H1 (cell line): ENCODE measurements around the gene OR10H1. TPM values are rescaled to one million over a fixed set of nuclear protein-coding genes. Genes with fewer than 3 reads are reported as not detected.

Experiments used
- CTCF ChIA-PET: fragments of 300-600 bp; sonication (Branson Sonifier 250); formaldehyde crosslinking; loops from one replicate; lab custom pipeline; 2021; ENCODE audit not compliant: partially characterized antibody; lab: Charles Lee
- POLR2A ChIA-PET: fragments of 300-600 bp; sonication (Branson Sonifier 250); formaldehyde crosslinking; loops from one replicate; lab custom pipeline; 2021; ENCODE audit warnings: inconsistent platforms; ENCODE audit not compliant: partially characterized antibody; lab: Charles Lee
- DNase-seq, 2 experiments: peaks; one replicate each; pipeline versions ENCODE4 v3.0.0 to v3.0.0-alpha.2; 2010 to 2022; ENCODE audit warnings: low spot score in 2 of 2, low read depth in 1 of 2, mixed read lengths in 1 of 2
- FAIRE-seq: peaks from 2 replicates; lab custom pipeline; 2011; peaks lifted over from hg19 to GRCh38; lab: Jason Lieb, UNC
- H2AFZ ChIP-seq: 2 replicates; pipeline ENCODE4 v1.8.1; 2012; ENCODE audit warnings: low read length, inconsistent platforms
- H2AK5ac ChIP-seq: 2 replicates; pipeline ENCODE4 v1.6.1; 2013; ENCODE audit warnings: low read depth, low read length
- H2BK120ac ChIP-seq: replicated peaks from 2 replicates; pipeline ENCODE3; 2013; ENCODE audit warnings: low read depth, low read length, inconsistent platforms
- H2BK12ac ChIP-seq: 2 replicates; pipeline ENCODE4 v1.6.1; 2013; ENCODE audit warnings: low read depth, low read length
- H2BK15ac ChIP-seq: 2 replicates; pipeline ENCODE4 v1.6.1; 2013; ENCODE audit warnings: low read length
- H2BK20ac ChIP-seq: 2 replicates; pipeline ENCODE4 v1.6.1; 2013; ENCODE audit warnings: low read length
- H2BK5ac ChIP-seq: 2 replicates; pipeline ENCODE4 v1.6.1; 2013; ENCODE audit warnings: low read depth, low read length
- H3K14ac ChIP-seq: 2 replicates; pipeline ENCODE4 v1.6.1; 2013; ENCODE audit warnings: inconsistent platforms; ENCODE audit not compliant: insufficient read length
- H3K18ac ChIP-seq: 2 replicates; pipeline ENCODE4 v1.6.1; 2013; ENCODE audit warnings: low read length; ENCODE audit errors: extremely low read depth
- H3K23ac ChIP-seq: 2 replicates; pipeline ENCODE4 v1.6.1; 2013; ENCODE audit warnings: inconsistent platforms; ENCODE audit not compliant: insufficient read length
- H3K23me2 ChIP-seq: 2 replicates; pipeline ENCODE4 v1.6.1; 2013; ENCODE audit warnings: low read depth, low read length
- H3K27ac ChIP-seq: 2 replicates; pipeline ENCODE4 v1.6.1; 2011; ENCODE audit warnings: low read depth, low read length, inconsistent platforms
- H3K27me3 ChIP-seq, 4 experiments: replicated peaks in 1 of 4; 1 replicate in 1 of 4; 2 replicates in 3 of 4; pipeline versions ENCODE4 v1.6.1 to v1.8.1; 2011 to 2013; ENCODE audit warnings: low read length in 3 of 4, mild to moderate bottlenecking in 3 of 4, inconsistent platforms in 2 of 4, mixed read lengths in 2 of 4, moderate library complexity in 1 of 4; ENCODE audit not compliant: control insufficient read depth in 3 of 4, insufficient read depth in 3 of 4; ENCODE audit errors: extremely low read depth in 1 of 4
- H3K36me3 ChIP-seq, 4 experiments: 2 replicates each; pipeline versions ENCODE4 v1.6.1 to v1.8.1; 2011 to 2013; ENCODE audit warnings: mild to moderate bottlenecking in 4 of 4, low read length in 3 of 4, moderate library complexity in 2 of 4, control low read depth in 1 of 4, inconsistent platforms in 1 of 4; ENCODE audit not compliant: insufficient read depth in 4 of 4, control insufficient read depth in 2 of 4
- H3K4ac ChIP-seq: replicated peaks from 2 replicates; pipeline ENCODE3; 2013; ENCODE audit warnings: low read length, low read depth, mixed read lengths, inconsistent platforms; ENCODE audit not compliant: insufficient read length
- H3K4me1 ChIP-seq, 4 experiments: replicated peaks in 1 of 4; 1 replicate in 1 of 4; 2 replicates in 3 of 4; pipeline versions ENCODE4 v1.6.1 to v1.8.1; 2011 to 2013; ENCODE audit warnings: low read length in 3 of 4, inconsistent platforms in 2 of 4, mixed read lengths in 1 of 4; ENCODE audit not compliant: insufficient read depth in 4 of 4, control insufficient read depth in 3 of 4
- H3K4me2 ChIP-seq, 2 experiments: 2 replicates each; pipeline versions ENCODE4 v1.6.1 to v1.8.1; 2011 to 2013; ENCODE audit warnings: low read depth in 2 of 2, low read length in 2 of 2, control low read depth in 1 of 2, inconsistent platforms in 1 of 2, mild to moderate bottlenecking in 1 of 2; ENCODE audit not compliant: insufficient read depth in 1 of 2
- H3K4me3 ChIP-seq, 4 experiments: fragments of 200-600, 300-600 bp in 1 of 4; sonication (generic), shearing (Covaris generic), sonication (Bioruptor Twin) in 1 of 4; 2 replicates each; pipeline versions ENCODE4 v1.5.1 to v1.8.1; 2011 to 2016; ENCODE audit warnings: low read length in 4 of 4, low read depth in 3 of 4, control low read depth in 2 of 4, inconsistent platforms in 2 of 4, mild to moderate bottlenecking in 2 of 4, mixed read lengths in 1 of 4, moderate library complexity in 1 of 4; ENCODE audit not compliant: insufficient read depth in 2 of 4; ENCODE audit errors: extremely low read depth in 1 of 4
- H3K56ac ChIP-seq: replicated peaks from 2 replicates; pipeline ENCODE3; 2013; ENCODE audit warnings: low read depth, mild to moderate bottlenecking, mixed read lengths, low read length, inconsistent platforms; ENCODE audit not compliant: insufficient read length
- H3K79me1 ChIP-seq: 2 replicates; pipeline ENCODE4 v1.6.1; 2013; ENCODE audit warnings: low read depth, low read length, control low read depth
- H3K79me2 ChIP-seq, 2 experiments: 2 replicates each; pipeline versions ENCODE4 v1.6.1 to v1.8.1; 2012 to 2013; ENCODE audit warnings: low read length in 2 of 2, mild to moderate bottlenecking in 2 of 2, inconsistent platforms in 1 of 2; ENCODE audit not compliant: insufficient read depth in 2 of 2, control insufficient read depth in 1 of 2
- H3K9ac ChIP-seq, 4 experiments: replicated peaks in 1 of 4; 1 replicate in 1 of 4; 2 replicates in 3 of 4; pipeline versions ENCODE4 v1.6.1 to v1.8.1; 2011 to 2013; ENCODE audit warnings: low read depth in 3 of 4, low read length in 3 of 4, control low read depth in 2 of 4, mild to moderate bottlenecking in 2 of 4, moderate library complexity in 2 of 4, inconsistent platforms in 1 of 4; ENCODE audit errors: extremely low read depth in 1 of 4
- H3K9me3 ChIP-seq, 2 experiments: 2 replicates each; pipeline versions ENCODE4 v1.6.1 to v1.8.1; 2012 to 2013; ENCODE audit warnings: mild to moderate bottlenecking in 2 of 2, moderate library complexity in 2 of 2, control low read depth in 1 of 2, inconsistent platforms in 1 of 2, low read depth in 1 of 2, low read length in 1 of 2, mixed read lengths in 1 of 2; ENCODE audit not compliant: insufficient read depth in 2 of 2
- H4K20me1 ChIP-seq, 2 experiments: replicated peaks in 1 of 2; 2 replicates each; pipeline versions ENCODE3 to v1.8.1; 2011 to 2013; ENCODE audit warnings: inconsistent platforms in 2 of 2, low read length in 2 of 2, mild to moderate bottlenecking in 1 of 2; ENCODE audit not compliant: insufficient read depth in 2 of 2, control insufficient read depth in 1 of 2
- H4K5ac ChIP-seq: 2 replicates; pipeline ENCODE4 v1.6.1; 2013; ENCODE audit warnings: low read length, low read depth, mixed read lengths, inconsistent platforms; ENCODE audit not compliant: insufficient read length
- H4K8ac ChIP-seq: 2 replicates; pipeline ENCODE4 v1.8.0; 2013; ENCODE audit warnings: mild to moderate bottlenecking, moderate library complexity, low read length, inconsistent platforms; ENCODE audit not compliant: insufficient read depth; ENCODE audit errors: extremely low read depth
- H4K91ac ChIP-seq: replicated peaks from 2 replicates; pipeline ENCODE3; 2013; ENCODE audit warnings: low read length, mixed read lengths, inconsistent platforms; ENCODE audit not compliant: insufficient read length
- WGBS, 2 experiments: shearing (Covaris generic) in 1 of 2; methylation state at CpG; one replicate each; pipeline versions ENCODE4 v1.1.6 to v1.1.7; 2013 to 2015; ENCODE audit warnings: low lambda C conversion rate in 2 of 2, mixed read lengths in 2 of 2, inconsistent platforms in 1 of 2, low coverage in 1 of 2, missing lambda C conversion rate in 1 of 2; ENCODE audit not compliant: insufficient replicate concordance in 2 of 2, insufficient coverage in 1 of 2, insufficient read length in 1 of 2; ENCODE audit errors: extremely low coverage in 1 of 2, missing lambda C conversion rate in 1 of 2; 5-methylcytosine and 5-hydroxymethylcytosine counted together
- polyA plus RNA-seq, 7 experiments: library from polyadenylated mRNA; depleted of rRNA in 3 of 7; stranded (reverse) in 5 of 7; unstranded in 2 of 7; fragments of >200 nt in 5 of 7; fragments of 200-250 nt in 2 of 7; gene quantifications; 1 replicate in 5 of 7; 2 replicates in 1 of 7; 4 replicates in 1 of 7; pipeline versions ENCODE4 v1.2.1 to v1.2.3, GENCODE V29; 2011 to 2013; ENCODE audit warnings: missing spikeins in 2 of 7, mixed read lengths in 2 of 7
- total RNA-seq: library from RNA; stranded (reverse); fragmentation: NEBNext Ultra II Directional; extraction: Animal tissue kit (Norgen Biotek cat#: 25700); gene quantifications from 2 replicates; pipeline ENCODE4 v1.2.1, GENCODE V29; 2021

OR10H1 gene
- total and polyA plus RNA-seq, 2 of the 8 experiments (the other 6 are each of a cell fraction or from before 2014, with no cell fraction given): not detected

- no peak overlapping the region for H2BK5ac ChIP-seq
- no peaks in the 10 kb centered on the region for H3K36me3 ChIP-seq
- FAIRE-seq: no peak
- no peaks in the 10 kb centered on the region for H3K4me1 ChIP-seq
- no peaks in the 10 kb centered on the region; the same call in 1 of the 2 replicates for H3K23me2 ChIP-seq
- H4K5ac ChIP-seq: no peak overlapping the region
- ChIA-PET CTCF (no interaction called here), POLR2A (no interaction called here)
- whole genome bisulfite sequencing, 2 experiments: 80% methylated on average over 4 of the region's 4 CpGs; no CpG with 5 or more reads in 1 of the 2 experiments
- no peak overlapping the region for H2BK12ac ChIP-seq
- no peak overlapping the region for H4K8ac ChIP-seq
- H3K79me1 ChIP-seq: no peaks in the 10 kb centered on the region
- no peak overlapping the region for H3K4ac ChIP-seq
- no peak overlapping the region for H3K14ac ChIP-seq
- H3K23ac ChIP-seq: no peak overlapping the region
- H3K18ac ChIP-seq: no peak overlapping the region
- no peaks in the 10 kb centered on the region for H4K20me1 ChIP-seq
- DNase-seq: no peak
- H2BK120ac ChIP-seq: no peak overlapping the region
- no peak overlapping the region for H3K27ac ChIP-seq
- no peaks in the 10 kb centered on the region for H3K27me3 ChIP-seq
- no peak overlapping the region for H3K4me3 ChIP-seq
- no peak overlapping the region for H2BK20ac ChIP-seq
- H3K9ac ChIP-seq: no peak overlapping the region
- no peak overlapping the region for H4K91ac ChIP-seq
- no peak overlapping the region for H3K4me2 ChIP-seq
- H2AK5ac ChIP-seq: no peak overlapping the region
- peaks cover 75 to 88% of the 10 kb centered on the region in 2 experiments for H3K9me3 ChIP-seq
- no peaks in the 10 kb centered on the region for H3K79me2 ChIP-seq
- H2AFZ ChIP-seq: no peak overlapping the region
- no peak overlapping the region for H2BK15ac ChIP-seq
- no peak overlapping the region for H3K56ac ChIP-seq
These were observed 39.2 kb downstream of the OR10H1 start for GRCh38 chr19:15776264-15776663.
